OCI-LY1 (cell line): ENCODE data around the gene PPP1R2.

Source experiments
- H2AFZ ChIP-seq: fragments of 200-600 bp; sonication (generic), shearing (Covaris generic); 2 replicates; pipeline ENCODE4 v1.6.0; 2014; ENCODE audit warnings: antibody characterized with exemption, mild to moderate bottlenecking, low read length
- H3F3A ChIP-seq: fragments of 200-600 bp; sonication (generic), shearing (Covaris generic); 2 replicates; pipeline ENCODE4 v1.6.0; 2014; ENCODE audit warnings: mild to moderate bottlenecking, antibody characterized with exemption, low read length, moderate library complexity; ENCODE audit not compliant: insufficient read depth
- H3K27ac ChIP-seq: fragments of 200-600 bp; sonication (generic); 2 replicates; pipeline ENCODE4 v1.5.1; 2014; ENCODE audit warnings: low read length, mixed run types, mild to moderate bottlenecking, low read depth; ENCODE audit not compliant: poor library complexity, severe bottlenecking
- H3K27me3 ChIP-seq: fragments of 200-600 bp; sonication (generic); 2 replicates; pipeline ENCODE4 v1.6.0; 2014; ENCODE audit warnings: antibody characterized with exemption, mild to moderate bottlenecking, low read length, moderate library complexity; ENCODE audit not compliant: insufficient read depth
- H3K36me3 ChIP-seq: fragments of 200-600 bp; sonication (generic); 2 replicates; pipeline ENCODE4 v1.6.1; 2014; ENCODE audit warnings: mild to moderate bottlenecking, antibody characterized with exemption, low read length, moderate library complexity, mixed read lengths; ENCODE audit not compliant: insufficient read depth
- H3K4me1 ChIP-seq: fragments of 200-600 bp; sonication (generic); 2 replicates; pipeline ENCODE4 v1.5.1; 2014; ENCODE audit warnings: mild to moderate bottlenecking, low read length, moderate library complexity; ENCODE audit not compliant: insufficient read depth, severe bottlenecking
- H3K4me2 ChIP-seq: fragments of 200-600 bp; sonication (generic), shearing (Covaris generic); 2 replicates; pipeline ENCODE4 v1.6.1; 2014; ENCODE audit warnings: low read length
- H3K4me3 ChIP-seq: fragments of 200-600 bp; sonication (generic); 2 replicates; pipeline ENCODE4 v1.5.1; 2014; ENCODE audit warnings: low read length, low read depth, mild to moderate bottlenecking, mixed read lengths; ENCODE audit not compliant: poor library complexity, severe bottlenecking
- H3K79me2 ChIP-seq: fragments of 200-600 bp; shearing (Covaris generic); 2 replicates; pipeline ENCODE4 v1.6.1; 2016; ENCODE audit warnings: mixed run types, low read length, mixed read lengths; ENCODE audit not compliant: insufficient read depth
- H3K9ac ChIP-seq: fragments of 200-600 bp; sonication (generic), shearing (Covaris generic); 2 replicates; pipeline ENCODE4 v1.6.1; 2014; ENCODE audit warnings: mild to moderate bottlenecking, low read length, mixed read lengths
- H3K9me2 ChIP-seq: fragments of 200-600 bp; sonication (generic), shearing (Covaris generic); 2 replicates; pipeline ENCODE4 v1.6.1; 2014; ENCODE audit warnings: low read depth, mild to moderate bottlenecking, low read length, mixed read lengths
- H3K9me3 ChIP-seq: fragments of 200-600 bp; shearing (Covaris generic); 2 replicates; pipeline ENCODE4 v1.6.1; 2014; ENCODE audit warnings: low read length, mixed read lengths
- H4K20me1 ChIP-seq: fragments of 200-600 bp; sonication (generic), shearing (Covaris generic); 2 replicates; pipeline ENCODE4 v1.6.0; 2016; ENCODE audit warnings: mild to moderate bottlenecking, low read length; ENCODE audit not compliant: insufficient read depth
- CTCF ChIP-seq: fragments of 200-600 bp; sonication (generic), shearing (Covaris generic); IDR thresholded peaks from 2 replicates; pipeline ENCODE4 v1.5.1; 2017; ENCODE audit warnings: mild to moderate bottlenecking, antibody characterized with exemption, low read length, moderate library complexity, mixed read lengths
- EZH2 ChIP-seq: fragments of 200-600 bp; sonication (generic), shearing (Covaris generic); IDR thresholded peaks from 2 replicates; pipeline ENCODE4 v1.8.0; 2017; ENCODE audit warnings: borderline replicate concordance, mixed run types, mild to moderate bottlenecking, antibody characterized with exemption, low read length, moderate library complexity, mixed read lengths

Gene PPP1R2

GRCh38 chr3:195566797-195567196 lies 23.7 kb upstream of the PPP1R2 start:
- Histone ChIP-seq H3K36me3 (no peaks in the 10 kb centered on the region), H3K27me3 (peaks cover 4% of the 10 kb centered on the region; the same call in 1 of the 2 replicates), H3K4me2 (no peak overlapping the region), H4K20me1 (no peaks in the 10 kb centered on the region), H3K4me1 (no peaks in the 10 kb centered on the region), H3K9me3 (no peaks in the 10 kb centered on the region), H3K4me3 (no peak overlapping the region), H3K9ac (no peak overlapping the region), H2AFZ (no peak overlapping the region), H3K27ac (no peak overlapping the region), H3K79me2 (no peaks in the 10 kb centered on the region), H3K9me2 (no peaks in the 10 kb centered on the region), H3F3A (no peaks in the 10 kb centered on the region)
- TF ChIP-seq CTCF (no peak), EZH2 (no peak)

- Histone ChIP-seq H2AFZ (0 out of 2 replicates have a peak overlapping the region, but pooled peaks have one; percentile 66), H3K4me2 (no peak overlapping the region), H3K79me2 (no peaks in the 10 kb centered on the region), H3K9me3 (no peaks in the 10 kb centered on the region), H3K27me3 (peaks cover 4% of the 10 kb centered on the region; the same call in 1 of the 2 replicates), H3K9ac (no peak overlapping the region), H3K4me1 (no peaks in the 10 kb centered on the region), H3K27ac (no peak overlapping the region), H3K4me3 (no peak overlapping the region), H3K9me2 (no peaks in the 10 kb centered on the region), H4K20me1 (no peaks in the 10 kb centered on the region), H3F3A (no peaks in the 10 kb centered on the region), H3K36me3 (no peaks in the 10 kb centered on the region)
- TF ChIP-seq CTCF (no peak), EZH2 (no peak)
Observed at GRCh38 chr3:195565716-195566115, 22.6 kb upstream of the PPP1R2 start.

- no peak overlapping the region for H3K27ac ChIP-seq
- no peaks in the 10 kb centered on the region for H3K36me3 ChIP-seq
- H3K4me1 ChIP-seq: no peaks in the 10 kb centered on the region
- H3K9ac ChIP-seq: no peak overlapping the region
- TF ChIP-seq EZH2: no peak
- no peak for TF ChIP-seq CTCF
- no peaks in the 10 kb centered on the region for H3K9me2 ChIP-seq
- no peak overlapping the region for H2AFZ ChIP-seq
- H3K4me3 ChIP-seq: no peak overlapping the region
- H3K9me3 ChIP-seq: no peaks in the 10 kb centered on the region
- H4K20me1 ChIP-seq: no peaks in the 10 kb centered on the region
- no peaks in the 10 kb centered on the region for H3K79me2 ChIP-seq
- H3F3A ChIP-seq: no peaks in the 10 kb centered on the region
- H3K4me2 ChIP-seq: no peak overlapping the region
- peaks cover 4% of the 10 kb centered on the region; the same call in 1 of the 2 replicates for H3K27me3 ChIP-seq
Observed at GRCh38 chr3:195563317-195563716, 20.2 kb upstream of the PPP1R2 start.
